Stimulated activated CD8-positive, alpha-beta memory T cell treated with anti-CD3 and anti-CD28 coated beads, Interleukin-4, amount 100 ng/mL, for 24 hours (primary cell): ENCODE measurements around the gene HOXA4.
A peak's percentile ranks its signal among the peaks of the same experiment; 100 is the strongest.

Experiments used
- DNase-seq: peaks from one replicate; pipeline ENCODE4 v3.0.0-alpha.2; 2020; ENCODE audit warnings: low read depth

The HOXA4 gene

GRCh38 chr7:27158436-27159265 is 28.1 kb upstream of the HOXA4 start:
- DNase-seq, result no peak

GRCh38 chr7:27157702-27158431 is 27.3 kb upstream of the HOXA4 start:
- no peak for DNase-seq

GRCh38 chr7:27156916-27157701 is 26.6 kb upstream of the HOXA4 start:
- no peak for DNase-seq

DNA sequence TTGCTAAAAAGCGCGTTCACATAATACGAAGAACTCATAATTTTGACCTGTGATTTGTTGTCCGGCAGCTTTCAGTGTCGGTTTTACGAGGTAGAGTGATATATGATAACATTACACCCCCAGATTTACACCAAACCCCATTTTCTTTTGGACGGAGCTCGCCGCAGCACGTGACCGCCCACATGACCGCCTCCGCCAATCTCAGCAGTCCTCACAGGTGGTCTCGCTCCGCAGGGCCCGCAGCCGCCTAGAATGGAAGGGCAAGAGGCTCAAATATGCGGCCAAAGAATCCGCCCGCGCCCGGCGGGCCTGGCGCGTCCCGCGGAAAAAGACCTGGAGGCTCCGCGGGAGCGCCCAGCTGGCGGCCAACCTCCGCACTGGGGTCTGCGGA is 25.9 kb upstream of the HOXA4 start, which contains the start of gene HOXA7:
TSS of gene HOXA7 (minus strand) at position 168 of the 391 bp plus-strand sequence. CDS start at position 38, 130 bp downstream.
- no peak for DNase-seq

DNA sequence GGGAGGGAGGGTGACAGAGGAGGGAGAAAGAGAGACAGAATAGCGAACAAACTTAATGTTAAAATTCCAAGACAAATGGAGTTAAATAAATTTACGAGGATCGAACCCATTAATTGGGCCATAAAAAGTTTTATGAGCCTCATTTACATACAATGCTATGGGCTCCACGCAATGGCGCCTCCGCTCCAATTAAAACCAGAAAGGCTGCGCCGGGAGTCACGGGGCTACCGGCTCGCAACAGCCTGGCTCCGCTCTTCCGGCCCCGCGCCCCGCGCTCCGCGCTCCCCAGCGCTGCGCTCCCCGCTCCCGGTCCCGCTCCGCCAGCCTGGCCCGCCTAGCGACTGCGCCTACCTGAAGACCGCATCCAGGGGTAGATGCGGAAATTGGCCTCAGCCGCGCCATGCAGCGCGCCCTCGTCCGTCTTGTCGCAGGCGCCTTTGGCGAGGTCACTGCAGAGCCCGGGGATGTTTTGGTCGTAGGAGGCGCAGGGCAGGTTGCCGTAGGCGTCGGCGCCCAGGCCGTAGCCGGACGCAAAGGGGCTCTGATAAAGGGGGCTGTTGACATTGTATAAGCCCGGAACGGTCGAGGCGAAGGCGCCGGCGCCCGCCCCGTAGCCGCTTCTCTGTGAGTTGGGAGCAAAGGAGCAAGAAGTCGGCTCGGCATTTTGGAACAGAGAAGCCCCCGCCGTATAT is 25.4 kb upstream of the HOXA4 start:
- no peak for DNase-seq

- no peak for DNase-seq
Observed at GRCh38 chr7:27154901-27155815, 24.6 kb upstream of the HOXA4 start.

- no peak for DNase-seq
Observed at GRCh38 chr7:27154369-27154768, 23.8 kb upstream of the HOXA4 start.

- no peak for DNase-seq
Observed at GRCh38 chr7:27153526-27153925, 23.0 kb upstream of the HOXA4 start.

DNA sequence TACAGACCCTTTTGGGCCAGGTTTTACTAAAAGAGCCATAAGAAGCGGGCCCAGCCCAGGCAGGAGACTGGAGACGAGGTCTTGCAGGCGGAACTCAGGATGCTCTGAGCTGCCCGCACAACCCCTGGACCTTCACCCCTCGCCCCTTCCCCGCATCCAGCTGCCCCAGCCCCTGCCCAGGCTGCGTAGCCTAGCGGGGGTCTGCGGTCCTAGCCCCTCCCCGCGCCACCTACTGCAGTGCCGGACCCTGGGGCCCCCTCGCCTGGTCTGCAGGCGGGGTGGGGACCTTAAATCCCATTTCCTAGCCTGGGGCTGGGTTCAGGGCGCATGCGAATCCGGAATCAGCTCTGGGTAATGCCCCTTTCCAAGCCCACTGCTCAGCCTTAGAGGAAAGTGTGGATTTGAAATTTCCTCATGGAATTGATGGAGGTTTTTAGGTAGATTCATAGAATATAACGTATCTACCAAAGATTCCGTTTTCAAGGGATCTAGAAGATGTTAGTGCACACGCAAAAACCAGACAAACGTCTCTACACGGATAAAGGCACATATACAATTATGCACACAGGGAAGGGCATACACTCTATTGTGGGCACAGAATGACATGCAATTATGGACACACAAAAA is 22.4 kb upstream of the HOXA4 start:
- no peak for DNase-seq

GRCh38 chr7:27151931-27152815 is 21.6 kb upstream of the HOXA4 start, which contains the start of gene HOXA3:
TSS of gene HOXA3 (minus strand) at chr7:27152583. CDS start at chr7:27110640, 41,943 bp downstream.
- no peak for DNase-seq

- DNase-seq, result no peak
Observed at GRCh38 chr7:27151341-27151930, 20.9 kb upstream of the HOXA4 start.

DNA sequence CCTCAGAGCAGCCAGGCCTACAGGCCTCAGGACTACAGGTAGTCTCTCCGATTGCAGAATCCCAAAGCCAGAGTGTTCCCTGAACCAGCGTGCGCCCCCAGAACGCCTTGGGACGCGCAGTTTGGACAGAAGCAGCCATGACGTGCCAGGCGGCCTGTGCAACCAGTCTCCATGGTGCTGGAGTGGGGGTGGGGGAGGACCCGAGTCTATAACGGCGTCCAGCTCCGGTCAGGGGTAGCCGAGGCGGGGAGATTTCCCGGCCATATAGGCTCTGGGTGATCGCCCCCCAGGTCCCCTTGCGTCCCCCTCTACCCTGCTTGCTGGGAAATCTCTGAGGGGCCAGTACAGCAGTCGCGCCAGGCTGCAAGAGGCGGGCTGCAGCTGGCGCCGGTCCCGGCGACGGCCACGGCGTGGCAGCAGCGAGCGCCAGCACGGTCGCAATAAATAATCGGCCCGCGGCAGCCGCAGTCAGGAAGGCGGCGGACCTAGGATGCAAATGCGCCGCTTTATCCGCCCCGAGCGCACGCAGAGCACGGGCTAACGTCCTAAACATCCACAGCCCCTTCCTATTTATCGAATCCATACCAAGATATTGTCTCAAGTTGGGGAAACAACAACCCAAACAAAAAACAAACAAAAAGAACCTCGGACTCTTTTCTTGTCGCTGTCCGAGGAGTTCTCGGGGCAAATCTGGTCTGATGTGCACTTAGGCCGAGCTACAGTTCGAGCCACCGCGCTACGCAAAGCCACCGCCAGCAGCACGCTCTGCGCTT is 20.2 kb upstream of the HOXA4 start:
- peak; percentile 51 for DNase-seq

GRCh38 chr7:27149842-27150567 is 19.4 kb upstream of the HOXA4 start:
- DNase-seq, result no peak

- no peak for DNase-seq
Observed at GRCh38 chr7:27148756-27149641, 18.4 kb upstream of the HOXA4 start.

DNA sequence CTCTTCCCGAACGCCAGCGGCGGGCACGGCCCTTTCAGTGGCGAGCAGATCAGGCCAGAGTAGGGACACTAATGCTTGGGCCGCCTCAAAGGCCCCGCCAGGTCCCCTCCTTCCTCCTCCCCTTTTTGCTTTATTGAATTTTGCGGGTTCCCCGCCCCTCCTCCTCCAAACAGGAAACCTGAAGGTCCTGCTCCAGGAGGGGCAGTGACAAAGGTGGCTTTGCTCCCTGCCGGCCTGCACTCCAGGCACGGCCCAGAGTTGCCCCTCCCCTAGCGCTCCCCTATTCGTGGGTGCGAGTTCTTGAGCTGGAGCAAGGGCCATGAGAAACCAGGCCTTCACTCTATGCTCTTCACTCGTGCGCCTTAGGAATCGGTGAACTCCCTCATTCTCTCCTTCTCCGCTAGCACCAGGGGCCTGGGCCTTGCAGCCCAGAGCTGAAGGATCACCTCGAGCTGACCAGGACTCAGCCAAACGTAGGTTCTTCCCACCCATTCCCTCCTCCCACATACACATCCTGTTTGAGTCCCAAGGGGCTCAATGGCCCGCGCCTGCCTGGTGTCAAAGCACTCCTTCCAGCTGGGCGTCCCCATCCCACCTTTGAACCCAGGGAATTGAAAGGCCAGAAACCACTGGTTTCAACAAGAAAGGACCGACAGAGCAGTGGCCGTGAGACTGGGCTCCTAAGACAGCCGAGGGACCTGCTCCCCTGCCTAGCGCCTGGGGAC is 17.6 kb upstream of the HOXA4 start:
- no peak for DNase-seq
